BE2C (cell line): ENCODE results near the gene C2CD2.

ENCODE experiments used
- DNase-seq: peaks from one replicate; pipeline ENCODE4 v3.0.0-alpha.2; 2020
- H3K27me3 ChIP-seq: fragments of 250-450 bp; sonication (Bioruptor Pico); 2 replicates; pipeline ENCODE4 v1.5.1; 2020; ENCODE audit warnings: mild to moderate bottlenecking
- H3K36me3 ChIP-seq: fragments of 250-450 bp; sonication (Bioruptor Pico); 2 replicates; pipeline ENCODE4 v1.5.1; 2020; ENCODE audit warnings: mild to moderate bottlenecking
- H3K4me1 ChIP-seq: fragments of 250-450 bp; sonication (Bioruptor Pico); 2 replicates; pipeline ENCODE4 v1.5.1; 2020
- H3K4me3 ChIP-seq: 2 replicates; pipeline ENCODE4 v1.5.1; 2011; ENCODE audit warnings: low read depth, low read length
- H3K9me3 ChIP-seq: fragments of 250-450 bp; sonication (Bioruptor Pico); 2 replicates; pipeline ENCODE4 v1.5.1; 2020
- CTCF ChIP-seq: IDR thresholded peaks from 2 replicates; pipeline ENCODE4 v1.5.1; 2012; ENCODE audit warnings: mild to moderate bottlenecking, low read depth, low read length

The C2CD2 gene

GRCh38 chr21:41894922-41895557 is 58.8 kb downstream of the C2CD2 start:
- Histone ChIP-seq H3K27me3 (no peaks in the 10 kb centered on the region), H3K4me3 (no peak overlapping the region), H3K36me3 (no peaks in the 10 kb centered on the region), H3K4me1 (no peaks in the 10 kb centered on the region), H3K9me3 (no peaks in the 10 kb centered on the region)
- TF ChIP-seq CTCF = no peak
- DNase-seq = no peak

- no peaks in the 10 kb centered on the region for H3K27me3 ChIP-seq
- H3K4me1 ChIP-seq = no peaks in the 10 kb centered on the region
- no peak for TF ChIP-seq CTCF
- no peak overlapping the region for H3K4me3 ChIP-seq
- H3K9me3 ChIP-seq = no peaks in the 10 kb centered on the region
- DNase-seq = no peak
- H3K36me3 ChIP-seq = no peaks in the 10 kb centered on the region
These were observed 59.3 kb downstream of the C2CD2 start for GRCh38 chr21:41894511-41894910.

GRCh38 chr21:41892726-41893125 is 61.1 kb downstream of the C2CD2 start:
- TF ChIP-seq CTCF = no peak
- no peak for DNase-seq
- Histone ChIP-seq H3K4me3 (no peak overlapping the region), H3K27me3 (no peaks in the 10 kb centered on the region), H3K4me1 (no peaks in the 10 kb centered on the region), H3K36me3 (no peaks in the 10 kb centered on the region), H3K9me3 (no peaks in the 10 kb centered on the region)

GRCh38 chr21:41891132-41891531 is 62.7 kb downstream of the C2CD2 start:
- H3K36me3 ChIP-seq = no peaks in the 10 kb centered on the region
- no peaks in the 10 kb centered on the region for H3K27me3 ChIP-seq
- no peak for DNase-seq
- H3K4me3 ChIP-seq = no peak overlapping the region
- TF ChIP-seq CTCF = no peak
- no peaks in the 10 kb centered on the region for H3K4me1 ChIP-seq
- no peaks in the 10 kb centered on the region for H3K9me3 ChIP-seq

- H3K9me3 ChIP-seq = no peaks in the 10 kb centered on the region
- H3K4me3 ChIP-seq = no peak overlapping the region
- no peak for TF ChIP-seq CTCF
- H3K27me3 ChIP-seq = no peaks in the 10 kb centered on the region
- DNase-seq = no peak
- no peaks in the 10 kb centered on the region for H3K36me3 ChIP-seq
- no peaks in the 10 kb centered on the region for H3K4me1 ChIP-seq
These were observed 63.5 kb downstream of the C2CD2 start for GRCh38 chr21:41890355-41890754.

- no peak overlapping the region for H3K4me3 ChIP-seq
- H3K4me1 ChIP-seq = no peaks in the 10 kb centered on the region
- no peak for DNase-seq
- H3K27me3 ChIP-seq = no peaks in the 10 kb centered on the region
- H3K36me3 ChIP-seq = no peaks in the 10 kb centered on the region
- TF ChIP-seq CTCF = no peak
- H3K9me3 ChIP-seq = no peaks in the 10 kb centered on the region
These were observed 65.0 kb downstream of the C2CD2 start for GRCh38 chr21:41888749-41889376.
